Fibroblast of skin of abdomen (primary cell): Measurements from ENCODE around the gene WBP1L.

ENCODE experiments used
- DNase-seq: peaks from one replicate; pipeline ENCODE4 v3.0.0-alpha.2; 2013

The WBP1L gene

GRCh38 chr10:102759497-102760210, 15.9 kb downstream of the WBP1L start:
- no peak for DNase-seq

- no peak for DNase-seq
Observed at GRCh38 chr10:102761981-102762380, 18.2 kb downstream of the WBP1L start.

- no peak for DNase-seq
Observed at GRCh38 chr10:102762401-102763015, 18.8 kb downstream of the WBP1L start.

DNA sequence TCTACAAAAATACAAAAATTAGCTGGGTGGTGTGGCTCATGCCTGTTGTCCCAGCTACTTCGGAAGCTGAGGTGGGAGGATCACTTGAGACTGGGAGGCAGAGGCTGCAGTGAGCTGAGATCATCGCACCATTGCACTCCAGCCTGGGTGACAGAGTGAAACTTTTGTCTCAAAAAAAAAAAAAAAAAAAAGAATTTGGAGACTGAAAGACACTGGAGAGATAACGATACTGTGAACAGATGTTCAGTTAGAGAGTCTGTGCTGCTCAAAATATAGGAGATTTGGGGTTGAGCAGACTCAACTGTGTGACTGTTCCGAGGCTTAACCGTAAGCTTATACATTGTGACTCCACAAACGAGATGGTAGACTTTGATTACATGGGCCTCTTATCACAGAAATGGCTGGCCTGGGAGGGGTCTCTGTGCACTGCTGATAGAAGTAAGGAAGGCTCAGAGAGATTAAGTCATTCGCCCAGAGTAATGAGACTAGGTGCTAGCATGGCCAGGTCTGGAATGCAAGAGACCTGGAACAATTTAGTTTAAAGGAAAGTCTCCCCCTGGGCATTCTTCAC, 19.4 kb downstream of the WBP1L start:
- no peak for DNase-seq

- DNase-seq = peak; percentile 53
Observed at GRCh38 chr10:102764470-102765161, 20.9 kb downstream of the WBP1L start.

GRCh38 chr10:102765336-102765735, 21.6 kb downstream of the WBP1L start:
- DNase-seq = no peak

GRCh38 chr10:102767428-102768160, 23.8 kb downstream of the WBP1L start:
- DNase-seq = no peak

DNA sequence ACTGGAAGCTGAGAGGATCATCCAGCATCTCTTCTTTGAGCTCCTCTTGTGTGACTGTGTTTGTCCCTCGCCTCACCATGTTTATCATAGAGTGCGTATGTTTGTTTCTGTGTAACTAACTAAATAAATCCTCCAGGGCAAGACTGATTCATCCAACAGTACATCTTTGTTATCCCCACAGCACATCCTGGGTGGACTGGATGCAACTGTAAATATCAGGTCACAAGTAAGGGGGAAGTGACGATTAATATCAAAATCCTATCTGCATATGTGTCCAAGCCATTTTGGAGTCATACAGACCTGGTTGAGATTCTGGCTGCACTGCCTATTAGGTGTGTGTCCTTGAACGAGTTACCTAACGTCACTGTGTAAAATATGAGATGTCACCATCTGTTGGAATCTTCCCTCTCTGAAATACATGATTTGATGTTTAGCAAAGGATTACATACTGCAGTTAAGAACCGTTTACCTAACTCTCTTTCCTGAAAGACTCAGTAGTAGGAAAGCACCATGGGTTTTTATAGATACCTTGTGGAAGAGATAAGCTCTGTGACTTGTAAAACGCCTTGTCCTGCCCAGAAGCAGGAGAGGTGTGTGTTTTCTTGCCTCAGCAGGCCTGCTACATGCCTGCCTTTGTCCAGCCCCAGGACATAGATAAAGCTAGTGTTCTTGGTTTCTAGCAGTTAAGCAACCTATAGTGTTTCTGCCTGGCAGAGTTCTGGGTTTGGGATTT, 25.8 kb downstream of the WBP1L start:
- DNase-seq = no peak

DNA sequence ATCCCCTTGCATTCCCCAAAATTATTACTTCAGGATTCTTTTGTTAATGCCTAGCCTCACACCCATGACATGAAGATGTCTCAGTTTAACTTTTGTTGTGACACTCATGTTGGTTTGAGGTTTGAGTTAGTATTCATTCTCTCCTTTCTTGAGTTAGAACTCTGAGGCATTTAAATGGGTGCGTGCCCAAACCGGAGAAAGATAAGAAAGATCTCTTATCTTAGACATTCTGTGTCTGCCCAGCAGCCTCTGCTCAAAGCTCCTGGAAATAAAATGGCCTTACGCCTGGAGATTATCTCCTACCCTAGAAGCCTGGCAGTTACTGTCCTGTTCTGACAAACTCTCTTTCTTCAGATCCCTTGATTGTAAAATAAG, 26.3 kb downstream of the WBP1L start:
- no peak for DNase-seq

- peak; percentile 31 for DNase-seq
Observed at GRCh38 chr10:102770792-102771191, 27.0 kb downstream of the WBP1L start.

- peak; percentile 49 for DNase-seq
Observed at GRCh38 chr10:102773320-102773719, 29.6 kb downstream of the WBP1L start.

DNA sequence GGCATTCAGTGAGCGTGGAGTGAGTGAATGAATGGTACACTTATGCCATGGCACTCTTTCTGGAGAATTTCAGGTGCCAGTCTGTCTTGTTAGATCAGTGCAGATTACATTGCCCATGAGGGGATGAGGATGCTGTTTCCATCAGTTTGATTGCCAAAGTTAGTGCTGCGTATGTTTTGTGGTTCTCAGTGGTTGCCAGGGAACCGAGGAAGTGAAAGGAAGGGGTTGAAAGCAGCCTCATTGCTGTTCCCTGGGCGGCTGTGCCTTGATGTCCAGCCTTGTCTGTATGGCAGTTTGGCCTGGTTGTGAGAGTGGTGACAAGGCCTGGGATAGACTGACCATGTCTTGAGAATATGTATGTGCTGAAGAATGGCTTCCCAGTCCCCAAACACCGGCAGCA, 30.2 kb downstream of the WBP1L start:
- no peak for DNase-seq

- DNase-seq = no peak
Observed at GRCh38 chr10:102775201-102775934, 31.6 kb downstream of the WBP1L start.

DNA sequence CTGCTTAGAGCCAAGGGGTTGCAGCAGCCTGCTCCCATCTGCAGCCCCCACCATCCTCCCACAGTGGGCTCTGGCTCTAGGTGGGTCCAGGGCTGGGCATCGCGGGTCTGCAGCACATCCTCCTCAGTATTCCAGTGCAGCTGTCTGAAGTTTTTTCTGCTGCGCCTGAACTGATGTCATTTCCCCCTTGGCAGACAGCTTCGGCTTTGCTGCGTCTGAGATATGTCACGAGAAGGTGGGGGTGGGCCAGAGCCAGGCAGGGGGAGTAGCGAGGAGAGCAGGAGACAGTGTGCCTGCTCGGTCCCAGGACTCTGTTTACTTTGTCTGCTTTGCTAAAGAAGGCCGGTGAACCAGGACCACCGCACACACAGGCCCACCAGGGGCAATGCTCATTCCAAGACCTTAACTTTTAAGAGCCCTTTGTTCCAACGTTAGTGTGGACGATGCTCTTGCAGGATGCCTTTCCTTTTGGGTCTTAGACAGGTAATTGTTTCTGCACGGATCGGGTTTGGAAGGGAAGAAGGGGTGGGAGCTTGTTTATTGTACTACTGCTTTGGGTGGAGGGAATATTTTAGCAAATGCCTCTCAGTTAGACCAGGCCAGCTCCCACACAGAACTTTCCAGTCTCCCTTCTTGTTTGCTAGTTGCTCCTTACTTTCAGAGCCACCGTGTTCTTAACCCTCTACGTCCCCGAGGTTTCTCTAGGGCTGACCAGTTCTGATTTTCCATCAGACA, 32.4 kb downstream of the WBP1L start:
- peak; percentile 94 for DNase-seq

DNA sequence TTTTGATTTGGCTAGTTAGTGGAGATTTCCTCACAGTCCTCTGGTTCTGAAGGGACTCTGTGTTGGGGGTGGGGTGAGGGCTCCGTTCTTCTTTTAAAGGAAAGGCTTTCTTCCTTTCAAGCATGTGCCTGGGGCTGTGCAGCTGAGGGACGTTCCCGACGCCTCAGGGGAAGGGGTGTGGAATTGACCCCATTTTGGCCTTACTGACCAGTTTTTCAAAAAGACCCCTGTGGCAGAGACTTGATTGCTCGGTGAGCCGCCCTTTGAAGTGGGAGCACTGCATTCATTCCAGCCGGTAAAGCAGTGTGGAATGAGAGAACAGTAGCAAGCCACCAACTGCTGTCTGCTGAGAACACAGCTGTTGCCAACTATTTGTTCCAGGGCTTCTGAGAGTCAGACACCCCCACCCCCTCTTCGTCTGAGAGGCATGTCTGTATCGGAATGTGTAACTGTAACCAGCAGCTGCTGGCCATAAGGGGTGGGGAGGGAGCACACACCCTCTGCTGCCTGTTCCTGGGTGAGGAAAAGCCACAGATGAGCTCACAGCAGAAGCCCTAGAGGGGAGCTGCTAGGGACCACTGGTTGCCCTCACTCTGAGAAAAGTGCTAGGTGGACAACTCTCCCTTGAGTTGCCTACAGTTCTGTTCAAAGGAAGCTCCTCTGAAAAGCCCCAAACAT, 33.2 kb downstream of the WBP1L start:
- DNase-seq = peak; percentile 99

GRCh38 chr10:102777711-102778453, 34.1 kb downstream of the WBP1L start:
- DNase-seq = no peak

- no peak for DNase-seq
Observed at GRCh38 chr10:102778781-102779180, 35.0 kb downstream of the WBP1L start.

- peak; percentile 40 for DNase-seq
Observed at GRCh38 chr10:102779680-102780526, 36.2 kb downstream of the WBP1L start.

GRCh38 chr10:102780527-102780808, 36.7 kb downstream of the WBP1L start:
- no peak for DNase-seq
